ENCODE measurements around the gene GSK3A.
A peak's percentile ranks its signal among the peaks of the same experiment; 100 is the strongest.

The GSK3A gene

GRCh38 chr19:42278452-42279154 is 36.2 kb upstream of the GSK3A start:
- H3K9ac ChIP-seq (ENCODE audit: low read length) = peak overlapping the region; percentile 61
- no peaks in the 10 kb centered on the region for H3K36me3 ChIP-seq (ENCODE audit: control insufficient read depth, insufficient read depth, low read length)
- H3K4me1 ChIP-seq (ENCODE audit: control insufficient read depth, insufficient read depth, low read length) = peaks cover 46% of the 10 kb centered on the region
- no peak overlapping the region for H3K4me3 ChIP-seq (ENCODE audit: low read length)
- H3K27me3 ChIP-seq (ENCODE audit: control insufficient read depth, insufficient read depth, low read length) = no peaks in the 10 kb centered on the region
- no peaks in the 10 kb centered on the region for H3K9me3 ChIP-seq (ENCODE audit: control insufficient read depth, low read length)

GRCh38 chr19:42277821-42278451 is 35.5 kb upstream of the GSK3A start:
- H3K36me3 ChIP-seq (ENCODE audit: control insufficient read depth, insufficient read depth, low read length) = no peaks in the 10 kb centered on the region
- H3K4me1 ChIP-seq (ENCODE audit: control insufficient read depth, insufficient read depth, low read length) = peaks cover 40% of the 10 kb centered on the region
- H3K9me3 ChIP-seq (ENCODE audit: control insufficient read depth, low read length) = no peaks in the 10 kb centered on the region
- H3K27me3 ChIP-seq (ENCODE audit: control insufficient read depth, insufficient read depth, low read length) = no peaks in the 10 kb centered on the region
- no peak overlapping the region for H3K4me3 ChIP-seq (ENCODE audit: low read length)
- peak overlapping the region; percentile 52 for H3K9ac ChIP-seq (ENCODE audit: low read length)

GRCh38 chr19:42276821-42277220 is 34.4 kb upstream of the GSK3A start:
- no peaks in the 10 kb centered on the region for H3K36me3 ChIP-seq (ENCODE audit: control insufficient read depth, insufficient read depth, low read length)
- H3K4me3 ChIP-seq (ENCODE audit: low read length) = no peak overlapping the region
- peak overlapping the region; percentile 52 for H3K9ac ChIP-seq (ENCODE audit: low read length)
- peaks cover 31% of the 10 kb centered on the region for H3K4me1 ChIP-seq (ENCODE audit: control insufficient read depth, insufficient read depth, low read length)
- no peaks in the 10 kb centered on the region for H3K27me3 ChIP-seq (ENCODE audit: control insufficient read depth, insufficient read depth, low read length)
- H3K9me3 ChIP-seq (ENCODE audit: control insufficient read depth, low read length) = no peaks in the 10 kb centered on the region

GRCh38 chr19:42276284-42276683 is 33.9 kb upstream of the GSK3A start:
- no peaks in the 10 kb centered on the region for H3K27me3 ChIP-seq (ENCODE audit: control insufficient read depth, insufficient read depth, low read length)
- no peaks in the 10 kb centered on the region for H3K36me3 ChIP-seq (ENCODE audit: control insufficient read depth, insufficient read depth, low read length)
- H3K4me3 ChIP-seq (ENCODE audit: low read length) = no peak overlapping the region
- peaks cover 30% of the 10 kb centered on the region for H3K4me1 ChIP-seq (ENCODE audit: control insufficient read depth, insufficient read depth, low read length)
- no peaks in the 10 kb centered on the region for H3K9me3 ChIP-seq (ENCODE audit: control insufficient read depth, low read length)
- no peak overlapping the region for H3K9ac ChIP-seq (ENCODE audit: low read length)

- Histone ChIP-seq H3K4me1 (ENCODE audit: control insufficient read depth, insufficient read depth, low read length) (peaks cover 31% of the 10 kb centered on the region), H3K4me3 (ENCODE audit: low read length) (no peak overlapping the region), H3K9me3 (ENCODE audit: control insufficient read depth, low read length) (no peaks in the 10 kb centered on the region), H3K36me3 (ENCODE audit: control insufficient read depth, insufficient read depth, low read length) (no peaks in the 10 kb centered on the region), H3K27me3 (ENCODE audit: control insufficient read depth, insufficient read depth, low read length) (no peaks in the 10 kb centered on the region), H3K9ac (ENCODE audit: low read length) (no peak overlapping the region)
Observed at GRCh38 chr19:42275517-42275916, 33.1 kb upstream of the GSK3A start.

- Histone ChIP-seq H3K4me3 (ENCODE audit: low read length) (no peak overlapping the region), H3K4me1 (ENCODE audit: control insufficient read depth, insufficient read depth, low read length) (peaks cover 34% of the 10 kb centered on the region), H3K27me3 (ENCODE audit: control insufficient read depth, insufficient read depth, low read length) (no peaks in the 10 kb centered on the region), H3K9me3 (ENCODE audit: control insufficient read depth, low read length) (no peaks in the 10 kb centered on the region), H3K36me3 (ENCODE audit: control insufficient read depth, insufficient read depth, low read length) (no peaks in the 10 kb centered on the region), H3K9ac (ENCODE audit: low read length) (no peak overlapping the region)
Observed at GRCh38 chr19:42275103-42275502, 32.7 kb upstream of the GSK3A start.

- H3K36me3 ChIP-seq (ENCODE audit: control insufficient read depth, insufficient read depth, low read length) = no peaks in the 10 kb centered on the region
- no peak overlapping the region for H3K9ac ChIP-seq (ENCODE audit: low read length)
- no peaks in the 10 kb centered on the region for H3K9me3 ChIP-seq (ENCODE audit: control insufficient read depth, low read length)
- peaks cover 32% of the 10 kb centered on the region for H3K4me1 ChIP-seq (ENCODE audit: control insufficient read depth, insufficient read depth, low read length)
- H3K27me3 ChIP-seq (ENCODE audit: control insufficient read depth, insufficient read depth, low read length) = no peaks in the 10 kb centered on the region
- H3K4me3 ChIP-seq (ENCODE audit: low read length) = no peak overlapping the region
Observed at GRCh38 chr19:42274065-42274682, 31.8 kb upstream of the GSK3A start.

GRCh38 chr19:42273407-42274064 is 31.1 kb upstream of the GSK3A start:
- H3K9me3 ChIP-seq (ENCODE audit: control insufficient read depth, low read length) = no peaks in the 10 kb centered on the region
- H3K36me3 ChIP-seq (ENCODE audit: control insufficient read depth, insufficient read depth, low read length) = no peaks in the 10 kb centered on the region
- no peaks in the 10 kb centered on the region for H3K27me3 ChIP-seq (ENCODE audit: control insufficient read depth, insufficient read depth, low read length)
- H3K9ac ChIP-seq (ENCODE audit: low read length) = no peak overlapping the region
- no peak overlapping the region for H3K4me3 ChIP-seq (ENCODE audit: low read length)
- peaks cover 25% of the 10 kb centered on the region for H3K4me1 ChIP-seq (ENCODE audit: control insufficient read depth, insufficient read depth, low read length)

GRCh38 chr19:42272989-42273406 is 30.6 kb upstream of the GSK3A start:
- Histone ChIP-seq H3K9ac (ENCODE audit: low read length) (no peak overlapping the region), H3K4me3 (ENCODE audit: low read length) (no peak overlapping the region), H3K4me1 (ENCODE audit: control insufficient read depth, insufficient read depth, low read length) (peaks cover 20% of the 10 kb centered on the region), H3K36me3 (ENCODE audit: control insufficient read depth, insufficient read depth, low read length) (no peaks in the 10 kb centered on the region), H3K9me3 (ENCODE audit: control insufficient read depth, low read length) (no peaks in the 10 kb centered on the region), H3K27me3 (ENCODE audit: control insufficient read depth, insufficient read depth, low read length) (no peaks in the 10 kb centered on the region)

- no peak overlapping the region for H3K9ac ChIP-seq (ENCODE audit: low read length)
- H3K27me3 ChIP-seq (ENCODE audit: control insufficient read depth, insufficient read depth, low read length) = no peaks in the 10 kb centered on the region
- H3K9me3 ChIP-seq (ENCODE audit: control insufficient read depth, low read length) = no peaks in the 10 kb centered on the region
- H3K36me3 ChIP-seq (ENCODE audit: control insufficient read depth, insufficient read depth, low read length) = no peaks in the 10 kb centered on the region
- no peak overlapping the region for H3K4me3 ChIP-seq (ENCODE audit: low read length)
- peaks cover 19% of the 10 kb centered on the region for H3K4me1 ChIP-seq (ENCODE audit: control insufficient read depth, insufficient read depth, low read length)
Observed at GRCh38 chr19:42272535-42272897, 30.1 kb upstream of the GSK3A start.

- peaks cover 20% of the 10 kb centered on the region for H3K4me1 ChIP-seq (ENCODE audit: control insufficient read depth, insufficient read depth, low read length)
- H3K4me3 ChIP-seq (ENCODE audit: low read length) = no peak overlapping the region
- H3K9ac ChIP-seq (ENCODE audit: low read length) = no peak overlapping the region
- H3K27me3 ChIP-seq (ENCODE audit: control insufficient read depth, insufficient read depth, low read length) = no peaks in the 10 kb centered on the region
- H3K9me3 ChIP-seq (ENCODE audit: control insufficient read depth, low read length) = no peaks in the 10 kb centered on the region
- H3K36me3 ChIP-seq (ENCODE audit: control insufficient read depth, insufficient read depth, low read length) = no peaks in the 10 kb centered on the region
Observed at GRCh38 chr19:42271861-42272534, 29.6 kb upstream of the GSK3A start.

GRCh38 chr19:42271045-42271419 is 28.6 kb upstream of the GSK3A start:
- Histone ChIP-seq H3K4me1 (ENCODE audit: control insufficient read depth, insufficient read depth, low read length) (peaks cover 20% of the 10 kb centered on the region), H3K9me3 (ENCODE audit: control insufficient read depth, low read length) (no peaks in the 10 kb centered on the region), H3K9ac (ENCODE audit: low read length) (peak overlapping the region; percentile 99), H3K4me3 (ENCODE audit: low read length) (no peak overlapping the region), H3K36me3 (ENCODE audit: control insufficient read depth, insufficient read depth, low read length) (no peaks in the 10 kb centered on the region), H3K27me3 (ENCODE audit: control insufficient read depth, insufficient read depth, low read length) (no peaks in the 10 kb centered on the region)
